ENCODE results near the gene DSTN.
"Not testable (repeated sequence)": the region's sequence is repeated elsewhere in the genome, so short reads cannot be mapped to it uniquely, and the experiment has no call there.

The DSTN gene

GRCh38 chr20:17651129-17651759 lies 81.4 kb downstream of the DSTN start:
- DNase-seq (ENCODE audit: low spot score) = peak; percentile 61

DNA sequence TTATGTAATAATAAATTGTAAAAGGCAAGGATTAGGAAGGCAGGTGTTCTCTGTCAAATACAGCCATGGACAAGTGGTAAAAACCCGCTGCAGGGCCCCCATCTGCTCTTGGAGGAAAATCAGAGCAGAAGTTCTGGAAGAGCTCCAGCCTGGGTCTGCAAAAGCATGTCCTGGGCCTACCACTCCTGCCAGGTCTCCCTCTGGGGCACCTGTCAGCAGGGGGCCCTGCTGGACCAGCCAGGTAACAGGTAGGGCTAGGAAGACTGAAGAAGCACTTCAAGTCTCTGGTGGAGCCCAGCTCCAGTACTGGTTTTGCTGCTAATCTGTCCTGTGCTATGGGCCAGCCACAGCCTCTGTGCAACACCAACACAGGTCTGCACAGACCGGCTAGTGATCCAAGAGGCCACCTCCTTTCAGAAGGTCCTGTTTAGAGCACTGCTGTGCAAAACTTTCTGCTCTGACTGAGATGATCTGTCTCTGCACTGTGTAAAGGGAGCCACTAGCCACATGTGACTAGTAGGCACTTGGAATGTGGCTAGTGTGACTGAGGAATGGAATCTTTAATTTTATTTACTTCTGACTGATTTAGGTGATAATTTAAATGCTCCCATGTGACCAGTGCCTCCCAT lies 82.0 kb downstream of the DSTN start:
- DNase-seq (ENCODE audit: low spot score) = peak; percentile 24

DNA sequence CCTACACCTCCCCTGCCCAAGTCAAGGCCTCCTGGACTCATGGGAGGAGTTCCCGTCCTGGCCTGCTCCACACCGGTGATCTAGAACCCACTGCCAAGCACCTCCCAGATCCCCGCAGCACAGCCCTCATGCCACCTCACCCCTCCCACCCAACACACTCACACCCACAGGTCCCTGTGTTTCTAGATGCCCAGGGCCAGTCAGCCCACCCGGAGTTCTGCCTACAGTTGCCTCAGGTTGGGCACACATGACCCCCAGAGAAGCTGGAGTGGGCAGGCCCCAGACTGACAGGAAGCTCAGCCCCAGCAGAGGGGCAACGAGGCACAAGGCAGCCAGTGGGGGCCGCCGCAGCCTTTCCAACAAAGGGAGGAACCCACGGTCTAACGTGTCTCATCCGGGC lies 82.5 kb downstream of the DSTN start:
- DNase-seq (ENCODE audit: low spot score) = no peak

DNA sequence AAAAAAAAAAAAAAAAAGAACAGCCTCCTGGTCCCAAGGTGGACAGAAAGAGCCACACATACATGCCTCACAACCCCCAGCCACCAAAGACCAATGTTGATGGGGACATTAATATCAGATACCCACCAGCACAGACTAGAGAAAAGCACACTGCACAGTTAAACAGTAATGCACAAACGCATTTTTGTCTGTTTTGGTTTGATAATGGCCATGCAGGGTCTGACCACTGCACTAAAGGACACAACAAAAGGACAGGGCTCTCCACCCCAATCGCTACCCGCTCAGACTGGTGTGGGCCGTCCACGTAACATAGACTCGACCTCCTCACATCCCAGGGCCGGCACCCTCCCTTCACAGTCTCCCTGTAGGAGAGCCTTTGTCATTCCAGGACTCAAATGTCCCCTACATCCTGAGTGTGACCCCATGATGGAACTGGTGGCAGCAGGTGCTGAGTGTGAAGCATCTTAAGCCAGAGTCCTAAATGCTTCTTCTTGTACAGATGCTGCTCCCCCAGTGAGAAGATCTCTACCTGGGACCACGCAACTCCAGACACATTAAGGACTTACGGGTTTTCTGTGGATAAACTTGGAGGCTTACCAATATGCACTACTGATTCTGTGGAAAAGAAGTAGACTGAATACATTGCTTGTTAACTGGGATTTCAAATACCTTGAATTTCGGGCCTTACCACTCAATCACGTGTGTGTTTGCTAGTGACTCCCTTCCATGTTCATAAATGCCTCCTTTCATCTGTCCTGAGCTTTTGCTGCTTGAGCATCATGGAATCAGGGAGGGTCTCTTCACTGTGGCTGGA lies 84.2 kb downstream of the DSTN start:
- no peak for DNase-seq (ENCODE audit: low spot score)

- DNase-seq (ENCODE audit: low spot score) = peak; percentile 38
These were observed 84.9 kb downstream of the DSTN start for GRCh38 chr20:17654649-17655285.

- peak; percentile 43 for DNase-seq (ENCODE audit: low spot score)
These were observed 85.4 kb downstream of the DSTN start for GRCh38 chr20:17655286-17655651.

GRCh38 chr20:17655865-17656479 lies 86.1 kb downstream of the DSTN start:
- DNase-seq (ENCODE audit: low spot score) = peak; percentile 75

DNA sequence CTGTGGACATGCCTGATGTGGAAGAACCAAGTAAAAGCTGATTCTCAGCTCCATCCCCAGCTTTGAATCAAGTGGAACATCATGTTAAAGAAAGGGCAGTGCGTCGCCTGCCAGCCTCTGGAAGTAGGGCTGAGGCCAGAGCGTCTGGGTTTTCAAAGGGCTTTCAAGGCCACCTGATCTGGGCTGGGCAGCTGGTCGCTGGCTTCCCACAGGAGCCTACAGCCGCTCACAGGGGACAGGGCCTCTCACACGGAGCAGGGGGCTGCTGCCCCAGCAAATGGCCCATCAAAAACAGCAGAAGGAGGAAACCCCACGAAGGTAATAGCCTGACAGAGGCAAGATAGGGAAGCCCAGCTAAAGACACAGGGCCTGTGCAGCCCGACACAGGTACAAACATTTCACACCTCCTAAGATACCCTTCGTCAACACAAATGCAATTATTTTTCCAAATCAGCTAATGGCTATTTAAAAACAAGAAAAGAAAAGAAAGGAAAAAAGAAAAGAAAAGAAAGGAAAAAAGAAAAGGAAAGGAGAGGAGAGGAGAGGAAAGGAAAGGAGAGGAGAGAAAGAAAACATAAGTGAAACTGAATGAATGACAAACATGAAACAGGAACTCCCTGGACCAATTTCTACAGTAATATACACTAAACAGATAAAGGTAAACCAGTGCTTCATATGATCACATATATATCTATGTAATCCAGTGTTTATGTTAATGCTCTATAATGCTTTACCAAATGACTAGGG lies 87.4 kb downstream of the DSTN start:
- DNase-seq (ENCODE audit: low spot score) = no peak

GRCh38 chr20:17657898-17658647 lies 88.2 kb downstream of the DSTN start:
- DNase-seq (ENCODE audit: low spot score) = no peak

DNA sequence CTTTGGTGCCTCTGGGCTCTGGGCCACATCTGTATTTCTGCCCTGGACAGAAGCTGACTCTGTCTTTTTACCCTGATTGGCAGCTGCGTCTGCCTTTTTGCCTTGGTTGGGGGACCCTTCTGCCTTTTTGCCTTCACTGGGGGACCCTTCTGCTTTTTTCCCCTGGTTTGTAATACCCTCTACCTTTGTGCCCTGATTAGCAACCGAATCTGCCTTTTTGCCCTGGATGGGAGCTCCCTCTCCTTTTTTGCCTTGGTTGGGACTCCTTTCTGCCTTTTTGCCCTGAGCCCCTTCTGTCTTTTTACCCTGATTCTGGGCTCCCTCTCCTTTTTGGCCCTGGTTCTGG lies 88.7 kb downstream of the DSTN start:
- DNase-seq (ENCODE audit: low spot score) = no peak

DNA sequence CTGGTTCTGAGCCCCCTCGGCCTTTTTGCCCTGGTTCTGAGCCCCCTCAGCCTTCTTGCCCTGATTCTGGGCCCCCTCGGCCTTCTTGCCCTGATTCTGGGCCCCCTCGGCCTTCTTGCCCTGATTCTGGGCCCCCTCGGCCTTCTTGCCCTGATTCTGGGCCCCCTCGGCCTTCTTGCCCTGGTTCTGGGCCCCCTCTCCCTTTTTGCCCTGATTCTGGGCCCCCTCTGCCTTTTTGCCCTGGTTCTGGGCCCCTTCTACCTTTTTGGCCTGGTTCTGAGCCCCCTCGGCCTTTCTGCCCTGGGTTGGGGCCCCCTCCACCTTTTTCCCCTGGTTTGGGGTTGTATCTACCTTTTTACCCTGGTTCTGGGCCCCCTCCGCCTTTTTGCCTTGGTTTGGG lies 89.5 kb downstream of the DSTN start:
- not testable (repeated sequence) for DNase-seq (ENCODE audit: low spot score)

Measured in AG08395 (cell line).